HL-60/S4 treated with retinoic acid at 250 ng/mL for 4 days and 3 days (cell line): Measurements from ENCODE around the gene EGF.
"Not testable (repeated sequence)": the region's sequence is repeated elsewhere in the genome, so short reads cannot be mapped to it uniquely, and the experiment has no call there.

Experiments used
- in situ Hi-C: fragments of 300-500 bp; cut with MboI; formaldehyde crosslinking; loops from 2 replicates; pipeline ENCODE4 v1.7.0; 2022; ENCODE audit warnings: low sequenced_read_pairs

Gene EGF

GRCh38 chr4:109913596-109914241, 1.0 kb downstream of the EGF start:
- in situ Hi-C loops: no loop called here

GRCh38 chr4:109914322-109914721, 1.6 kb downstream of the EGF start:
- in situ Hi-C loops: no loop called here

GRCh38 chr4:109915385-109916026, 2.8 kb downstream of the EGF start:
- in situ Hi-C loops: no loop called here

GRCh38 chr4:109916027-109916409, 3.3 kb downstream of the EGF start:
- in situ Hi-C loops: no loop called here

GRCh38 chr4:109921384-109921808, 8.7 kb downstream of the EGF start:
- in situ Hi-C loops: no loop called here

- in situ Hi-C loops: no loop called here
These were observed 12.7 kb downstream of the EGF start for GRCh38 chr4:109925396-109925795.

- in situ Hi-C loops: no loop called here
These were observed 15.8 kb downstream of the EGF start for GRCh38 chr4:109928327-109929045.

GRCh38 chr4:109930464-109930863, 17.8 kb downstream of the EGF start:
- in situ Hi-C loops: no loop called here

GRCh38 chr4:109930872-109931271, 18.2 kb downstream of the EGF start:
- in situ Hi-C loops: no loop called here

GRCh38 chr4:109931318-109931717, 18.6 kb downstream of the EGF start:
- in situ Hi-C loops: no loop called here

GRCh38 chr4:109937352-109937751, 24.7 kb downstream of the EGF start:
- in situ Hi-C loops: not testable (repeated sequence)

- in situ Hi-C loops: no loop called here
These were observed 26.5 kb downstream of the EGF start for GRCh38 chr4:109939190-109939589.

- in situ Hi-C loops: no loop called here
These were observed 29.7 kb downstream of the EGF start for GRCh38 chr4:109942292-109942926.

GRCh38 chr4:109943745-109944144, 31.1 kb downstream of the EGF start:
- in situ Hi-C loops: no loop called here

GRCh38 chr4:109944591-109944990, 31.9 kb downstream of the EGF start:
- in situ Hi-C loops: no loop called here

- in situ Hi-C loops: no loop called here
These were observed 32.4 kb downstream of the EGF start for GRCh38 chr4:109945056-109945455.

GRCh38 chr4:109946120-109946519, 33.4 kb downstream of the EGF start:
- in situ Hi-C loops: no loop called here

- in situ Hi-C loops: no loop called here
These were observed 34.8 kb downstream of the EGF start for GRCh38 chr4:109947457-109947856.

GRCh38 chr4:109947918-109948317, 35.2 kb downstream of the EGF start:
- in situ Hi-C loops: no loop called here

- in situ Hi-C loops: not testable (repeated sequence)
These were observed 36.5 kb downstream of the EGF start for GRCh38 chr4:109949099-109949718.

GRCh38 chr4:109952612-109953011, 39.9 kb downstream of the EGF start:
- in situ Hi-C loops: loop anchor here (25.0 kb wide), 1 partner anchor 540 kb away; no protein-coding TSS in a partner anchor
